ENCODE measurements around the gene TNXB. TPM values are rescaled to one million over a fixed set of nuclear protein-coding genes. Genes with fewer than 3 reads are reported as not detected.

TNXB gene, protein sequence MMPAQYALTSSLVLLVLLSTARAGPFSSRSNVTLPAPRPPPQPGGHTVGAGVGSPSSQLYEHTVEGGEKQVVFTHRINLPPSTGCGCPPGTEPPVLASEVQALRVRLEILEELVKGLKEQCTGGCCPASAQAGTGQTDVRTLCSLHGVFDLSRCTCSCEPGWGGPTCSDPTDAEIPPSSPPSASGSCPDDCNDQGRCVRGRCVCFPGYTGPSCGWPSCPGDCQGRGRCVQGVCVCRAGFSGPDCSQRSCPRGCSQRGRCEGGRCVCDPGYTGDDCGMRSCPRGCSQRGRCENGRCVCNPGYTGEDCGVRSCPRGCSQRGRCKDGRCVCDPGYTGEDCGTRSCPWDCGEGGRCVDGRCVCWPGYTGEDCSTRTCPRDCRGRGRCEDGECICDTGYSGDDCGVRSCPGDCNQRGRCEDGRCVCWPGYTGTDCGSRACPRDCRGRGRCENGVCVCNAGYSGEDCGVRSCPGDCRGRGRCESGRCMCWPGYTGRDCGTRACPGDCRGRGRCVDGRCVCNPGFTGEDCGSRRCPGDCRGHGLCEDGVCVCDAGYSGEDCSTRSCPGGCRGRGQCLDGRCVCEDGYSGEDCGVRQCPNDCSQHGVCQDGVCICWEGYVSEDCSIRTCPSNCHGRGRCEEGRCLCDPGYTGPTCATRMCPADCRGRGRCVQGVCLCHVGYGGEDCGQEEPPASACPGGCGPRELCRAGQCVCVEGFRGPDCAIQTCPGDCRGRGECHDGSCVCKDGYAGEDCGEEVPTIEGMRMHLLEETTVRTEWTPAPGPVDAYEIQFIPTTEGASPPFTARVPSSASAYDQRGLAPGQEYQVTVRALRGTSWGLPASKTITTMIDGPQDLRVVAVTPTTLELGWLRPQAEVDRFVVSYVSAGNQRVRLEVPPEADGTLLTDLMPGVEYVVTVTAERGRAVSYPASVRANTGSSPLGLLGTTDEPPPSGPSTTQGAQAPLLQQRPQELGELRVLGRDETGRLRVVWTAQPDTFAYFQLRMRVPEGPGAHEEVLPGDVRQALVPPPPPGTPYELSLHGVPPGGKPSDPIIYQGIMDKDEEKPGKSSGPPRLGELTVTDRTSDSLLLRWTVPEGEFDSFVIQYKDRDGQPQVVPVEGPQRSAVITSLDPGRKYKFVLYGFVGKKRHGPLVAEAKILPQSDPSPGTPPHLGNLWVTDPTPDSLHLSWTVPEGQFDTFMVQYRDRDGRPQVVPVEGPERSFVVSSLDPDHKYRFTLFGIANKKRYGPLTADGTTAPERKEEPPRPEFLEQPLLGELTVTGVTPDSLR (N-terminal part only)
- 10.6 and 39.2 TPM in 2 replicates for total RNA-seq

DNA sequence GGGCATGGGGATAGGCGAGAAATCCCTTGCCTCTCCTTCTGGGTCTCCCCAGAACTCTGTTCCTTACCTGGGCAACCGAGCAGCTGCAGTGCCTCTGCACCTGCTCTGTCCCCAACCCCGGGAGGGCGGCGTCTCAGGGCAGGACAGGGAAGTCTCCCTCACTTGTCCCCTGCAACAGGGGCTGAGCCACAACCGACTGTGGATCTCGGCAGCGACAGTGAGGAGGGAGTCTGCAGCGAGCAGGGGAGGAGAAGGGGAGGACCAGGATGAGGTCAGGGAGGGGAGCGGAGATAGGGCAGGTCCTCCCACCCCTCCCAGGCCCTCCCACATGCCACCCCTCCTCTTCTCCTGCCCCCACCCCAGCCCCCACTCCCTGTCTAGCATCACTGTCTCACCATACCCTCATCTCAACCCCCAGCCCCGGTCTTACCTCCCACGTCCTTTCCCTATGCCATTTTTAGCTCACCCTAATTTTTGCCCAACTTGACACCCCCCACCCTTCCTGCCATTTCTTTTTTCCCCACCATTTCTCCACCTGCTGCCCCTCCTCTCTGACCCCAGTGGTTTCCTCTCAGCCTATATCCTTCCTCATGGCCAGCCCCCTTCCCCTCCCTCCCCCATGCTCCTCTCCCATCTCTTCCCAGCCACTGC is at the start of gene TNXB:
Gene TNXB, minus strand, starts transcription at position 225 of the 651 bp plus-strand sequence. CDS start 11,140 bp downstream, outside the sequence.

DNA sequence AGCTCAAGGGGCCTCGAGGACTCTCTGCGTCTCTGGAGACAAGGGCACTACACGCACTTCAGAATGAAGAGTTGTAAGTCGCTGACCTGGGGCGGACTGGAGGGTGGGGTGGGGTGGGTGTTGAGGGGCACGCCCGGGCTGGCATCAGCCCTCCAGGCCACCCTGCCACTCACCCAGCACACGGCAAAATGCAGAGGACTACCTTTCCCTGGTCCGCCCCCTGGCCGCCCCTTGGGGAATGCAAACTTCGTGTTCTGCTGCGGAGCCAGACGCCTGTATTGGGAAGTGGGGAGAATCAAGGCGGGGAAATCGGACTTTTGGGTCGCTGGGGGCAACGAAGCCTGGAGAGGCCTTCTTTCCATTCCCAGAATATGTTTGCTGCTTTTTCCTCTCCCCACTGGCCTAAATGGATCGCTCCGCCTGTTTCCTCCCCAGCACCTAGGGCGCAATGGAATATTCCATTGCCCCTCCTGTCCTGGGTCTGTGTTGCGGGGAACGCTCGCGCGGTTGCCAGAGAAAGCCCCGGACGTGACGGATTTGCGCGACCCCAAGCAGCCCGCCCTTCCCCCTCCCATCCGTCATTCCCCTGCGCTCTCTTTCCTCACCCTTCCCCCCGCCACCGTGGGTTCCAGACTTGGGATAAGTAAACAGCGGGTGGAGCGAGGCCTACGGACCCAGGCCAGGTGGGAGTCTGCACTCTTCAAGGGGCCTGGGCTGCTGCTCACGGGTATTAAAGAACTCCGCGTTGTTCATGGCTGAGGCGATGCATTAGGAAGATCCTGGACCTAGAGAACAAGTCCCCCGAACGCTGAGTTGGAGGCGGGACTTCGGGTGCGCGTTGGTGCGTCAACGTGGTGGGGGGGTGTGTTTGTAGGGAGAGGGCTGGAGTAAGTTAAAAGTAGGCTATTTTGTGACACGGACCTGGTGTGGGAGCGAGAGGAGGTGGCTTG is 44.7 kb upstream of the TNXB start, which contains the start of gene PPT2:
Gene PPT2, plus strand, starts transcription at position 578 of the 950 bp plus-strand sequence. CDS start 454 bp downstream, outside the sequence.

DNA sequence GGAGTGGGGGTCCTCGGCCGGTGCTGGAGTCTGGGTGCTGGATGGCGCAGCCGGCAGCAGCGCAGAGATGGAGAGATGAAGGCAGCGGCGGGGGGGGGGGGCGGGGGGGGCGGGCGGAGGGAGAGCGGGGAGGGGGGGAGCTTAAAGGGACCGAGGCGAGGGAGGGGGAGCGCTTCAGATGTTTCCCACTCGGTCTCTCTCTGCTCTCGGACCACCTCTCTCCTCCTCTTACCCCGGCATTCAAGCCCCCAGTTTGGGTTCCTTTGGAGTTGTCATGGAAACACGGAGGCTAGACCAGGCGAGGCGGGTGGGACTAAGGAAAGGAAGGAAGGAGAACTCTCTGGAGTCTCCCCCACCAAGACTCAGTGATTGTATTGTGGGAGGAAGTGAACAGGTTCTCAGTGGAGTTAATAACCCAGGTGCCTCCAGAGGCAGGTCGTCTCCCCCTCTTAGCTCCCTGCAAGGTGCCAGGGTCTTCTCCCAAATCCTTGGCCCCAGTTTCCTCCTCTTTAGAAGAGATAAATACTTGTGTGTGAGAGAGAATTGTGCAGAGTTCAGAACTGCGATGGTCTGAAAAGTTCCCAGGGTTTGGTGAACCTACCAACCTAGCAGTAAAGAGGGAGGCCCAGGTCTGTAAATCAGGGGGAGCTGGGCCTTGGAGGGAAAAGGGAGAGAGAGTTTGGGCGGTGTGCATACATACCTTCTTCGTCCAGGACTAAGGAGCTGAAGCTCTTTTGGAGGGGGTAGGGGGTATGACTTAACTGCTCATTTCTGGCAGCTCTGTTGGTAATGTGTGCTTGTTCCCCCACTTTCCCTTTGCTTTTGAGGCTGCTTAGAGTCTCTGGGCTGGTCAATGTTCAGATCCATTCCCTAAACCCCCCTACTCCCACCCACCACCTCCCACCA is 43.0 kb upstream of the TNXB start, which contains the start of gene PRRT1:
Gene PRRT1, minus strand, starts transcription at position 77 of the 906 bp plus-strand sequence. CDS start 112 bp downstream, outside the sequence.

DNA sequence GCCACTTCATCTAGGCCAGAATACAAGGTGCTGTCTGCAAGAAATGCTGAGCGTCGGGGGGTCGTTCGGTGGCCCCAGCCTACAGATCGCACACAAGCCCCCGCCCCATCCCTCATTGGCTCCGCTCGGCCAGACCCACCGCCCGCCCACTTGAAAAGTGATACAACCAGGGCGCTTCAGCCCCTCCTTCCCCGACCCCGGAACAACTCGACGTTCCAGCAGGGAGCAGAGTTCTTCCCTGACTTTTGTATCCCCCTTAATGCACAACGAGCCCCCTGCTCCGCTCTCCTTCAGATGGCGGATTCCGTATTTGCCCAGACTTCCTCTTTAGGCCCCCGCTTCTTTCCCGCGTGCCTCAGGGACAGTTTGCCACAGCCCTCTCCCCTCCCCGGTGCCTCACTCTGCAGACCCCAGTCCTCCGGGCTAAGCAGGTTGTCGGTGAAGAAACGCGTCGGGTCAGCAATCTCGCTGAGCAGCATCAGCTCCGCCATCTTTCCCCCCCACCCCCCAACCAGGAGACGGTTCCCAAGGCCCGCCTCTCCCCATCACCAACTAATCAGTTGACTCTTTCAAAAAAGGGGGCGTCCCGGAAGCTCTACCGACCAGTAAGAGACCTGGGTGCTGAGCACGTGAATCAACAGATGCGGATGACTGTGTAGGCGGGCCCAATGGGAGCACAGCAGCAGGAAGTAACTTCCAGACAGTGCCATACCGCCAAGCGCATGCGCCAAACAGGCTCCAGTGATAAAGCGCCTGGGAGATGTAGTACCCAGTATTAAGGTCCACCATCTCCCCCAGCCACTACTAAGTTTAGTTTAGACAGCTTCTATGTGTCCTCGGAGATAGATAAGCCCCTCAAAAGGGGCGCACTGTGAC is 18.8 kb upstream of the TNXB start, which contains the start of gene ATF6B:
Gene ATF6B, minus strand, starts transcription at position 530 of the 876 bp plus-strand sequence. Its CDS starts 39 bp downstream, at position 491.

DNA sequence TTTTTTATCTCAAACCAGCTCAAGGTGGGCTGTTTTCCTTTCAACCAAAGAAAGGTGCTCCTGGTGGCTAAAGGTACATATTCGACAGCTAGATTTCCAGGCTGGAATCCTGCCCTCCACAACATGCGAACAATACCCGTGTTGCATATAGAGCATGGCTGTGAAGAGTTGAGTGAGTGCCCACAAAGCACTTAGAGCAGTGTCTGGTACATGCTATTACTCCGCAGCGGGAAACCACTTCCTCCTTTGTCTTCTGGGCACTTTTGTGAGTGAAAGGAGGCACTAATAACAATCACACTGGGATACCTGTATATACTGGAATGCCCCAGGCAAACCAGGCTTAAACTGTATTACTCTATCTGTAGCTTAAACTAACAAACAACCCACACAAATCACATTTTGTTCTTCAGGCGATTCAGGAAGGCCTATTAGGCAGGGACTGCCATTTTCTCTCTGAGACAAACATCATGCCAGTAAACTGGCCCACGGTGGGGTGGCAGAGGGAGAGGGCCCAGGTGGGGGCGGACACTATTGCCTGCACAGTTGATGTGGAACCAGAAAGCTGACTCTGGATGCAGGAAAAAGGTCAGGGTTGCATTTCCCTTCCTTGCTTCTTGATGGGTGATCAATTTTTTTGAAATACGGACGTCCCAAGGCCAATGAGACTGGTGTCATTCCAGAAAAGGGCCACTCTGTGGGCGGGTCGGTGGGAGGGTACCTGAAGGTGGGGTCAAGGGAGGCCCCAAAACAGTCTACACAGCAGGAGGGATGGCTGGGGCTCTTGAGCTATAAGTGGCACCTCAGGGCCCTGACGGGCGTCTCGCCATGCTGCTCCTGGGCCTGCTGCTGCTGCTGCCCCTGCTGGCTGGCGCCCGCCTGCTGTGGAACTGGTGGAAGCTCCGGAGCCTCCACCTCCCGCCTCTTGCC is 71.3 kb downstream of the TNXB start, which contains the start of gene CYP21A2:
Gene CYP21A2, plus strand, starts transcription at position 818 of the 927 bp plus-strand sequence. Its CDS starts 8 bp downstream, at position 826.

DNA sequence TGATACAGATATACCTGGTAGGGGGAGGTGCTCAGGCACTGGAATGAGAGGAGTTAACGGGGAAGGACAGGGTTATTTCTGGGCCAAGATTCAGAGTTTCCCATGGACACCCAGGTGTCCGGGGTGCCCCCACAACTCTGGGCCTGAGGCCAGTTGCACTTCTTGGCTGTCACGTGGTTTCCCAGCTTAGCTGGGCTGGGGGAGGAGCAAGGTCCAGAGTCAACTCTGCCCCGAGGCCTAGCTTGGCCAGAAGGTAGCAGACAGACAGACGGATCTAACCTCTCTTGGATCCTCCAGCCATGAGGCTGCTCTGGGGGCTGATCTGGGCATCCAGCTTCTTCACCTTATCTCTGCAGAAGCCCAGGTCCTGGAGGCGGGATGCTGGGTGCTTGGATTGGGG is 94.6 kb downstream of the TNXB start, which contains the start of gene C4B:
Gene C4B, plus strand, starts transcription at position 249 of the 400 bp plus-strand sequence. Its CDS starts 51 bp downstream, at position 300.

Other genes with a start within 250 kb of the TNXB start
- 73.7 and 87.3 TPM in 2 replicates for gene NEU1, start 246.5 kb downstream of the TNXB start, total RNA-seq
- 0.52 TPM in 1 of 2 replicates, not detected in the other for gene SLC44A4, start 230.3 kb downstream of the TNXB start, total RNA-seq
- 76.3 and 106 TPM in 2 replicates for gene EHMT2, start 211.6 kb downstream of the TNXB start, total RNA-seq
- 9.6 and 14.6 TPM in 2 replicates for gene ZBTB12, start 207.3 kb downstream of the TNXB start, total RNA-seq
- gene C2, start 181.6 kb downstream of the TNXB start, total RNA-seq = 0.86 and 2.0 TPM in 2 replicates
- gene CFB, start 163.2 kb downstream of the TNXB start, total RNA-seq = 33.7 and 56.8 TPM in 2 replicates
- 81.3 and 85.3 TPM in 2 replicates for gene NELFE, start 150.4 kb downstream of the TNXB start, total RNA-seq
- 55.6 and 56.4 TPM in 2 replicates for gene SKIC2, start 150.2 kb downstream of the TNXB start, total RNA-seq
- 7.7 and 8.2 TPM in 2 replicates for gene DXO, start 137.2 kb downstream of the TNXB start, total RNA-seq
- 13.1 and 13.6 TPM in 2 replicates for gene C4A, start 127.3 kb downstream of the TNXB start, total RNA-seq
- 8.8 and 15.4 TPM in 2 replicates for gene C4B, start 94.5 kb downstream of the TNXB start, total RNA-seq
- under 0.01 TPM in 1 of 2 replicates, not detected in the other for gene CYP21A2, start 70.9 kb downstream of the TNXB start, total RNA-seq
- gene ATF6B, start 18.9 kb upstream of the TNXB start, total RNA-seq = 10.2 and 12.0 TPM in 2 replicates
- gene FKBPL, start 20.9 kb upstream of the TNXB start, total RNA-seq = 7.3 and 8.9 TPM in 2 replicates
- 0.09 and 0.32 TPM in 2 replicates for gene PRRT1, start 42.6 kb upstream of the TNXB start, total RNA-seq
- gene PPT2, start 44.8 kb upstream of the TNXB start, total RNA-seq = 18.6 and 39.7 TPM in 2 replicates
- gene EGFL8, start 55.3 kb upstream of the TNXB start, total RNA-seq = 1.6 and 2.4 TPM in 2 replicates
- gene AGPAT1, start 66.7 kb upstream of the TNXB start, total RNA-seq = 21.9 and 22.2 TPM in 2 replicates
- gene RNF5, start 69.1 kb upstream of the TNXB start, total RNA-seq = 14.4 and 15.6 TPM in 2 replicates
- 0.16 and 0.17 TPM in 2 replicates for gene AGER, start 74.9 kb upstream of the TNXB start, total RNA-seq
- gene PBX2, start 80.9 kb upstream of the TNXB start, total RNA-seq = 27.9 and 31.4 TPM in 2 replicates
- 0.17 and 0.95 TPM in 2 replicates for gene GPSM3, start 83.3 kb upstream of the TNXB start, total RNA-seq
- 0.77 and 0.79 TPM in 2 replicates for gene NOTCH4, start 114.7 kb upstream of the TNXB start, total RNA-seq